GM18951 (cell line): ENCODE measurements around the gene SYT17.

Experiments used
- POLR2A ChIP-seq: IDR thresholded peaks from 4 replicates; pipeline ENCODE4 v1.6.1; 2011; ENCODE audit warnings: mild to moderate bottlenecking; ENCODE audit not compliant: insufficient read length, insufficient read depth; ENCODE audit errors: extremely low read depth
- in situ Hi-C: fragments of 300-500 bp; cut with MboI; formaldehyde crosslinking; loops from one replicate; pipeline ENCODE4 v1.12.0; 2022; ENCODE audit warnings: low sequenced_read_pairs, mixed read lengths, inconsistent platforms; ENCODE audit not compliant: unreplicated experiment

Gene SYT17, protein sequence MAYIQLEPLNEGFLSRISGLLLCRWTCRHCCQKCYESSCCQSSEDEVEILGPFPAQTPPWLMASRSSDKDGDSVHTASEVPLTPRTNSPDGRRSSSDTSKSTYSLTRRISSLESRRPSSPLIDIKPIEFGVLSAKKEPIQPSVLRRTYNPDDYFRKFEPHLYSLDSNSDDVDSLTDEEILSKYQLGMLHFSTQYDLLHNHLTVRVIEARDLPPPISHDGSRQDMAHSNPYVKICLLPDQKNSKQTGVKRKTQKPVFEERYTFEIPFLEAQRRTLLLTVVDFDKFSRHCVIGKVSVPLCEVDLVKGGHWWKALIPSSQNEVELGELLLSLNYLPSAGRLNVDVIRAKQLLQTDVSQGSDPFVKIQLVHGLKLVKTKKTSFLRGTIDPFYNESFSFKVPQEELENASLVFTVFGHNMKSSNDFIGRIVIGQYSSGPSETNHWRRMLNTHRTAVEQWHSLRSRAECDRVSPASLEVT

DNA sequence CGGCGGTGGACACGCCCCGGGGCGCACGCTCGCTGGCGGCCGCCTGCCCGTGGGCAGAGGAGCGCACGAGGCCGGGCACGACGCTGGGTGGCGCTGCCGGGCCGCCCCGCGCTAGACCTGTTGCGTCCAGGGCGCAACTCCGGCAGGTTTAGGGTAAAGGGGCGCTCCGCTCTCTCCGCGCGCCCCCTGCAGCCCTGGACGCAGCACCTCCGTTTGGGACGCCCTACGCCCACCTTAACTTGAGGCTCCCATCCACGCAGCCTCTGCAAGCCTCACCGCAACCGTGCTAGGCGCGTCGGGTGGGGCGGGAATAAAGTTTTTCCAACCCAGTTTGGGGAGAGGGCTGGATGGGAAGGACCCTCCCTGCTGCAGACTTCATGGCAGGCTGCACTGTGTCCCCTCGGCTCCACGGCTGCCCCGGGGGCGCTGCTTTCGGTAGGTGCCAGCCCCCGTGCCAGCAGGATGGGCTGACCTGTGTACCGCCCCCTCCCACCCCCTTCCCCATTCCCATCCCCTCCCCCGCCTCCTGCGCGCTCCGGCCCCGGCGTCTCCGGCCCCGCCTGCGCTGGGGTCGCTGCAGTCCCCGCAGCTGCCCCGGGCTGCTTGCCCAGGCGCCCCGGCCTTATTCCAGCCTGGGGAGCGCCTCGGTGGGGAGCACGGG lies at the start of gene SYT17:
SYT17 (plus strand) TSS at position 531 of the 661 bp plus-strand sequence. CDS start 407 bp downstream, outside the sequence.
- no peak for TF ChIP-seq POLR2A
- in situ Hi-C loops, result no loop called here

DNA sequence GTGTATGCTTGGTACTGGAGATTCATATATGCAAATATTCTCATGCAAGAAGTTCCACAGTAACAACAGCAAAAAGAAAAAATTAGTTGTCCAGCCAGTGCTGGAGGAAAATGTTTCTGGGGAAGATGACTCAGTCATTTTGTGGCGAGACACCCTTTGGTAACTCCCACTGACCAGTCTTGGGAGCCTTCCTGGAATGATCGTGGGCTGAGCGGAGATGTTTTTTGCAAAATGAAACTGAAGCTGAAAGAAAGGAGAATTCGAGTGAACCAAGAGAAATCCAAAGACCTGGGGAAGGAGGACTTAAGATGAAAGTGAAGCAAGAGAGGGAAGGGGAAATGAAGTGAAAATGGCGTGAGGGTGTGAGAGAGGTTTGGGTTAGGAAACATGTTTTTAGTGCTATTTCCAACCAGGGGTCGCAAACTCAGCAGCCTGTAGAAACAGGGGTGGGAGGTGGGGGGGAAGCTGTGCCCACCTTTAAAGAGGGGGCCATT lies 49.1 kb upstream of the SYT17 start:
- in situ Hi-C loops, result no loop called here
- TF ChIP-seq POLR2A, result no peak

DNA sequence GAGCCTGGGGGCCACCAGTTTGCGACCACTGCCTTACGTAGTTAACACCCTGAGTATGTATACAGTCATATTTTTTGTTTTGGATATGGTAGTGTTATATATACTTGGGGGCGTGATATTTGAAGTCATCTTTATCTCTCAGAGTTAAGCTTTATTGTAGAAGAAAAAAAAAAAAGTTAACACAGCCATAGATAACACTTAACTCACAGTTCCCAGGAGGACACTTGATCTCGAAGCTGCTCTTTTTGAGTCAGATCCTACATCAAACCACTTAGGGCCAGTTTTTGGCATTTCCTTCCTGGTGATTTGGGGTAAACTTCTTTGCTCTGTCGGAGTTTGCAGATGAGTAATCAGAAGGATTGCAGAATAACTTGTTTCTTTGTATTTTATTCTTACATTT lies 48.5 kb upstream of the SYT17 start:
- in situ Hi-C loops, result no loop called here
- TF ChIP-seq POLR2A, result no peak

DNA sequence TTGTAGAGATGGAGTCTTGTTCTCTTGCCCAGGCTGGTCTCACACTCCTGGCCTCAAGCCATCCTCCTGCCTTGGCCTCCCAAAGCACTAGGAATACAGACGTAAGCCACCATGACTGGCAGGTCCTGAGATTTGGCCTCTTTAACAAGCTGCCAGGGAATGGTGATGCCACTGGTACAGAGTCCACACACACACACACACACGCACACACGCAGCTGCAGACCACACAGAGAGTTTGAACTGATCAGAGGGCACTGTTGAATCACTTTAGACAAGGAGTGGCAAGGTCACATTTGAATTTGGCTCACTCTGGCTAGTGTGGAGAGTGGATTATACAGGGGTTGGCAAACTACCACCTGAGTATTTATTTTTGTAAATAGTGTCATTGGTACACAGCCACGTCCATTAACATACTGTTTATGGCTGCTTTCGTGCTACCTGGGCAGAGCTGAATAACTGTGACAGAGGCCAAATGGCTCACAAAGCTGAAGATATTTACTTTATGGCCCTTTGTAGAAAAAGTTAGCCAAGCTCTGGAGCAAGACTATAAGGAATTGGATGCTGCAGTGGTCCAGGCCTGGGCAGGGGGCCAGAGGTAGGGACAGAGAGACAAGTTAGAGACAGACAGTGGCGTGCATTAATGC lies 44.4 kb upstream of the SYT17 start:
- TF ChIP-seq POLR2A, result no peak
- in situ Hi-C loops, result no loop called here

DNA sequence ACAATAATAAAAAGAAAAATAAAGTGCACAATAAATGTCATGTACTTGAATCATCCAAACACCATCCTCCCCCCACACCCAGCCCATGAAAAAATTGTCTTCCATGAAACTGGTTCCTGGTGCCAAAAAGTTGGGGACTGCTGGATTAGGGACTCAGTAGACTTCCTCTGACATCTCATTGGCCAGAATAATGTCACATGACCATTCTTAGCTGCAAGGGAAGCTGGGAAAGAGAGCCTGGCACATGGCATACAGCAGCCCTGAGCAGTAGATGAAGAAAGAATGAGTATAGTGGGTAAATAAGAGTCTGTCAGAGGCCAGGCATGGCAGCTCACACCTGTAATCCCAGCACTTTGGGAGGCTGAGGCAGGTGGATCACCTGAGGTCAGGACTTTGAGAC lies 41.7 kb upstream of the SYT17 start:
- no peak for TF ChIP-seq POLR2A
- in situ Hi-C loops, result no loop called here

DNA sequence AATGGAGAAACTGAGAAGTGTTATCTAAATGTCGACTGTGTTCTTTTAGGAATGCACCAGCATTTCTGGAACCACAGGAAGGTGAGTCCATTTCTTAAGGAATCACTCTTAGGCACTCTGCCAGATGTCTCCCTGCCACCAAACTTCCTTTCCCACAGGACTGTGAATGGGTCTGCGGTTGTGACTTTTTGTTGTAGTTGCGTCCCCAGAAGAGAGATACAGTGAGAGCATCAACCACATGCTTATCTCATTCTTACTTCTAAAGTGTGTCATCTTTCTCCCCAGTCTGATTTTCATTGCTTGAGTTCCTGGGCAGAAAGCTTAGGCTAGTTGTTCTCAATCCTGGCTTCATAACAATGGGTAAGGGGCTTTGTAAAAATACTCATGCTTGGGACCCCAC lies 40.8 kb upstream of the SYT17 start:
- TF ChIP-seq POLR2A, result no peak
- in situ Hi-C loops, result no loop called here

DNA sequence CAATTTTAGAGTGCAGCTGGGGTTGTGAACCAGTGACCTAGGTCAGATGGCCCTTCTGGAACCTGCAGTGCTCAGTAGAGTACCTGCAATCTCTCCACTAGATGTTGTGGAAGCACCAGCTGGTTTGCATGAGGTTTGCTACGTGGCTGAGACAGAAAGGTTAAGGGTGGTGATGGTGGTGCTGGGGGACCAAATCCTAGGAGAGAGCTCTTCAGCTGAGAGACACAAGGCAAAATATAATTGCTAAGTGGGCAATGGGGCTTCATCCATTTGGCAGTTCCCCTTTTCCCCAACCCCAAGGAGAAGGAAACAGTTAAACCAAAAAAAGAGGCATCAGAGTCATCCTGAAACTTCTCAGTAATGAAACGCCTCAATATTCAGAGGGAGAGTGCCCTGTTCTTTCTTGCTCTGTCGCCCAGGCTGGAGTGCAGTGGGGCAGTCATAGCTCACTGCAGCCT lies 40.3 kb upstream of the SYT17 start:
- in situ Hi-C loops, result no loop called here
- no peak for TF ChIP-seq POLR2A

DNA sequence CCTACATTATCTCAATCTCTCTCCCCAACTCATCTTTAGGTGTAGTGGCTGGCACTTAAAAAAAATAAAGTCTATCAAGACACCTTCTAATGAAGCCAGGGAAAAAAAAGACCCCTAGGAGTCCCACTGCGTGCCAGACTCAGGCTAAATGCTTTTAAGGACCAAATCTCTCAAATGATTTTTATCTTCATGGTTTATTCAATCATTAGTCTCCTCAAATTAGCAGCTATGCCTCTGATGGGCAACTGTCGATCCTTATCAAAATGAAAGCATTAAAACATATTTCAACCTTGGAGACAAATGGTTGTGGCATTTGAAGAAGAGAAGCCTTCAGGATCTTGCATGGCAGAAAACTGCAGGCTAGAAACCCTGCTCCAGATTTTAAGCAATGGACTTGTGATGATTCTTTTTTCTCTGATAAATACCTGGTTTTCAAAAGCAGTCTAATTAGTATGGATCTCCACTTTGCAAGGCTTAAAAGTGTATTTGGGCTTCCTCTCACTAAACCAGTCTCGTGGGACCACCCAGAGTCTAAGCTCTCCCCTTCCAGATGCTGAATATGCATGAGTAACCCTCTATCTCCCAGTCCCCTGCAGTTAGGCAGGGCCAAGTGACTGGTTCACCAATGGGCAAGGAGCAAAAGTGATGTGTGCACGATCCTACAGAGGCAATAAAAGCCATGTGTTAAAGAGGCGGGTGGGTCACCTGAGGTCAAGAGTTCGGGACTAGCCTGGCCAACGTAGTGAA lies 39.4 kb upstream of the SYT17 start:
- TF ChIP-seq POLR2A, result no peak
- in situ Hi-C loops, result no loop called here

DNA sequence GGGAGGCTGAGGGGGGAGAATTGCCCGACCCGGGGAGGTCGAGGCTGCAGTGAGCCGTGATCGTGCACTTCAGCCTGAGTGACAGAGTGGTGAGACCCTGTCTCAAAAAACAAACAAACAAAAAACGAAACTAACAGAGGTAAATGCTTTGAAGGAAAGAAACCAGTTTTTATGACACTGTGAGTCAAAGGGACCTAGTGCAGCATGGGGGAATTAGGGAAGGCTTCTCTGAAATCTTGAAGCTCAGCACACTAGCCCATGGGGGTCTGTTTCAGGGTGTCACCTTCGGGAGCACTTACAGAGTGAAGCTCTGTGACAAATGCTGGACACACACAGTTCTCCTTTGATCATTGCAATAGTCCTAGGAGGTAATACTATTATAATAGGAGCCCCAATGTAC lies 37.7 kb upstream of the SYT17 start:
- in situ Hi-C loops, result no loop called here

DNA sequence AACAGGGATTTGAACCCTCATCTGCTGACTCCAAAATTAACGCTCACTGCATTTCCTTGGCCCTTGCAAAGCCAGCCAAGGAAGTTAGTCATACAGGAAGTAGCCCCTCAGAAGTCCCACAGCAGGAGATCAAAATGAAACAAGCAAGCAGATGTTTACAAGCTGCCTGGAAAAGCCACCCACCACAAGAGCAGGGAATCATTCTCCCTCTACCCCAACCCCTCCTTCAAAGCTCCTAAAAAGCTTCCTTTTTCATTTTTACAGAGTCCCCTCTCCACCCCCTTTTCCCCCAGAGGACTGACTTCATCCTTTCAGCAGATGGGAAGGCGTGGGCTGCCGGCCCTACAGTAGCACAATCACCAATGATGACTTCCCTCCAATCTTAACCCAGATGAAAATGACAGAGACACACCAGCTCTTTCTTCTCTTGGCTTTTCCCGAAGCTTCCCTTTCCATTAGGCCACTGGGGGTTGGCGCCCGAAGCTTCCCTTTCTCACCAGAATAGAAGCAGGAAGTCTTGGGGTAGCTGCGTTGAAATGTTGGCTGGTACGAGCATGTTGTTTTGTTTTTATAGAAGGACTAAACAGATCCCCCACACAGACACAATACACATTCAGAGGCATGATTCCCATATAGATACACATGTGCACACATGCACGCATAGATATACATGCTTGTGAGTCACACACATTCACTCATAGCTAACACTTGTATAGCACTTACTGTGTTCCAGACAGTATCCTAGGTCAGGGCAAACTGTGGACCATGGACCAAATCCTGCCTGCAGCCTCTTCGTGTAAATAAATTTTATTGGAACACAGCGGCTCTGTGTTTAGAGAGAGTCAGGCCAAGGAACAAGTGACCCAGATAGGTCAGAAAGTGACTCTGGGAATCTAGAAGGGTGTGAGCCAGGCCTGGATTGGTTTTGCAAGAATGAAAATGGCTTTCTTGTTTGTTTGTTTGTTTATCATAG lies 36.9 kb upstream of the SYT17 start:
- in situ Hi-C loops, result no loop called here
- TF ChIP-seq POLR2A, result no peak

More for the DNA sequence above, 37.7 kb upstream of the SYT17 start:
- TF ChIP-seq POLR2A, result no peak

DNA sequence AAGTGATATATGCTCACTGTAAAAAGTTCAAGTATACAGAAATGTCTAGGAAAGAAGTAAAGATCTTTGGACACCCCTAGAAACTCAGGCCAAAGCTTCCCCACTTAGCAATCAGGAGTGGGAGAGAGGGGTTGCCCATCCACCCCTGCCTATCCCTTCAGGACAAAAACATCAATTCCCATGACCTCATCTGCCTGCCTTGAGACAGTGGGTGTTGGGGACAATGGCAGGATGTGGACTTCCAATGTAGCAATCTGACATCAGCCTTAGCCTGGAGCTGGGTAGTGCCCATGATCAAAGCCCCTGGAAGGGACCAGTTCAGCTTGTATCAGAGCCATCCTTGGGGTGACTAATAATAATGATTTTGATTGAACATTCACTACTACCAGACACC lies 36.2 kb upstream of the SYT17 start:
- in situ Hi-C loops, result no loop called here
- no peak for TF ChIP-seq POLR2A

DNA sequence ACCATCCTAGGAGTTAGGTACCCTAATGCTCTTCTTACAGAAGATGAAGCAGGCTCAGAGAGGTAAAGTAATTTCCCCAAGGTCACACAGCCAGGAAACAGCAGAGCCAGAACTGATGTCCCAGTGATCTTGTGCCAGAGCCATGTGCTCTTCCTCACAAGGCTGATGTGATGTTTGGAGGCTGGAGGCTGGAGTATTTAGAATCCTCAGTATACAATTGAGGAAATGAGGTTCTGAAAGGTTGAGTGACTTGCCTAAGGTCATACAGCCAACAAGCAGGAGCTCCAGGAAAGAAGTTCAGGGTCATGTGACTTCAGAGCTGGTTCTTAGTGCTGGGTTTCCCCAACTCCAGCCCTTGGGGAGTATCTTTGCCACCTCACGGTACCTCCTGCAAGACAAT lies 35.8 kb upstream of the SYT17 start:
- in situ Hi-C loops, result no loop called here
- TF ChIP-seq POLR2A, result no peak
